Renal cortical epithelial cell (primary cell): Measurements from ENCODE around the gene FFAR3. TPM values are rescaled to one million over a fixed set of nuclear protein-coding genes. Genes with fewer than 3 reads are reported as not detected.

Experiments
- DNase-seq: peaks from one replicate; pipeline ENCODE4 v3.0.0-alpha.2; 2011; ENCODE audit warnings: low read depth
- total RNA-seq: library from RNA; depleted of rRNA; stranded (reverse); fragments of >200 nt; gene quantifications from 2 replicates; pipeline ENCODE4 v1.2.3, GENCODE V29; 2014

Gene FFAR3
- total RNA-seq, 1 donor from 2014 or later, result not detected

DNA sequence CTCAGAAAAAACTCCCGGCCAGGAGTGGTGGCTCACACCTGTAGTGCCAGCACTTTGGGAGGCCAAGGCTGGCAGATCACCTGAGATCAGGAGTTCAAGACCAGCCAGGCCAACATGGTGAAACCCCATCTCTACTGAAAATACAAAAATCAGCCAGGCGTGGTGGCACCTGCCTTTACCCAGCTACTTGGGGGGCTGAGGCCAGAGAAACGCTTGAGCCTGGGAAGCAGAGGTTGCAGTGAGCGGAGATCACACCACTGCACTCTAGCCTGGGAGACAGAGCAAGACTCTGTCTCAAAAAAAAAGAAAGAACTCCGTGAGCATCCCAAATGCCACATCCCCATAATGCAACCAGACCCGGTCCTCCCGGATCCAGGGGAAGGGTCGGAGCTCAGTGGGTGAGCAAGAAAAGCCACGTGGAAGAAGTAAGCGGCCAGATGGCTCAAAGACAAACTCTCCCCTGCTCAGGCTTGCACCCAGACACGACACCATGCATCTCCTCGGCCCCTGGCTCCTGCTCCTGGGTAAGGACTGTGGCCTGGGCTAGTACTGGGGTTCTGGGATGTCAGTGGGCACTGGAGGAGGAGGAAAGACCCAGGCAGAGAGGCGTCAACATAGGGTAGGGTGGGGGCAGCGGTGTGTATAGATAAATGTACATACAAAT is 26.6 kb upstream of the FFAR3 start:
- no peak for DNase-seq

DNA sequence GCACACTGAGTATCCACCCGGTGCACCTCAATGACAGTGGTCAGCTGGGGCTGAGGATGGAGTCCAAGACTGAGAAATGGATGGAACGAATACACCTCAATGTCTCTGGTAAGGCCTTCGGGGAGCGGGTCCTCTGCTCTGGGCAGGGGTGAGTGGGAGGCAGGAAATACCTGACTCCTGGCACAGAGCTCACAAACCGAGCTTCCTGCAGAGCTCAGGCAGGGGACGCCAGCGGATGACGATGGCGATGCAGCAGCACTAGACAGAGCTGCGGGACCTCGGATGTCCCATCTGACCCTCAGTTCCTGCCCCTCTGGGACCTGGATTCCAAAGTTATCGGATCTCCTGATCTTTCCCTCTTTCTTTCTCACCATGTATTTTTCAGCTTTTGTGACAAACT is 25.4 kb upstream of the FFAR3 start:
- no peak for DNase-seq

GRCh38 chr19:35334144-35334753 is 24.0 kb upstream of the FFAR3 start:
- DNase-seq, result no peak

- no peak for DNase-seq
These were observed 21.9 kb upstream of the FFAR3 start for GRCh38 chr19:35336166-35336955.

GRCh38 chr19:35337097-35337983 is 20.9 kb upstream of the FFAR3 start:
- DNase-seq, result no peak

- DNase-seq, result no peak
These were observed 20.3 kb upstream of the FFAR3 start for GRCh38 chr19:35337984-35338296.

- no peak for DNase-seq
These were observed 17.8 kb upstream of the FFAR3 start for GRCh38 chr19:35340431-35340830.

DNA sequence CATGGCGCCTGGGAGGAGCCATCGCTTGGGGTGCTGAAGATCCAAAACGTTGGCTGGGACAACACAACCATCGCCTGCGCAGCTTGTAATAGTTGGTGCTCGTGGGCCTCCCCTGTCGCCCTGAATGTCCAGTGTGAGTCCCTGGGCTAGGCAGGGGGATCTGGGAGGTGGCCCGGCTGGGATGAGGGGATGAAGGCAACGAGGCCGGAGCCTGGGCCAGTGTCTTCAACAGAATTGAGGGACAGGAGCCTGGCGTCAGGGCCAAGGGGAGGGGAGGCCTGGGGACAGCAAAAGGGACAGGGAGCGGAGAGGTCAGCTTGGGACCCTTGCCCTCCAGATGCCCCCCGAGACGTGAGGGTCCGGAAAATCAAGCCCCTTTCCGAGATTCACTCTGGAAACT is 17.3 kb upstream of the FFAR3 start:
- DNase-seq, result no peak

DNA sequence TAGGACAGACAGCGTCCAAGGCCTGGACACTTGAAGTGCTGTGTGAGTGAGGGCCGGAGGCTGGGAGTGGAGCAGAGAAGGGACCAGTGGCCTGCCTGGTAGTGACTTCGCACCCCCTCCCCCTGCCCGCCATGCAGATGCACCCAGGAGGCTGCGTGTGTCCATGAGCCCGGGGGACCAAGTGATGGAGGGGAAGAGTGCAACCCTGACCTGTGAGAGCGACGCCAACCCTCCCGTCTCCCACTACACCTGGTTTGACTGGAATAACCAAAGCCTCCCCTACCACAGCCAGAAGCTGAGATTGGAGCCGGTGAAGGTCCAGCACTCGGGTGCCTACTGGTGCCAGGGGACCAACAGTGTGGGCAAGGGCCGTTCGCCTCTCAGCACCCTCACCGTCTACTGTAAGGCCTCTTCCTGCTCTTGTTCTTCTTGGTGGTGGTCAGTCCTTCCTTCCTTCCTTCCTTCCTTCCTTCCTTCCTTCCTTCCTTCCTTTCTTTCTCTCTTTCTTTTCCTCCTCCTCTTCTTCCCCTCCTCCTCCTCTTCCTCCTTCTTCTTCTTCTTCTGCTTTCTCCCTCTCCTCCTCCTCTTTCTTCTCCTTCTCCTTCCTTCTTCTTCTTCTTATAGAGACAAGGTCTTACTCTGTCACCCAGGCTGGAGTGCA is 16.6 kb upstream of the FFAR3 start:
- DNase-seq, result no peak

- no peak for DNase-seq
These were observed 15.8 kb upstream of the FFAR3 start for GRCh38 chr19:35342430-35342829.

GRCh38 chr19:35344511-35345031 is 13.7 kb upstream of the FFAR3 start:
- DNase-seq, result no peak

DNA sequence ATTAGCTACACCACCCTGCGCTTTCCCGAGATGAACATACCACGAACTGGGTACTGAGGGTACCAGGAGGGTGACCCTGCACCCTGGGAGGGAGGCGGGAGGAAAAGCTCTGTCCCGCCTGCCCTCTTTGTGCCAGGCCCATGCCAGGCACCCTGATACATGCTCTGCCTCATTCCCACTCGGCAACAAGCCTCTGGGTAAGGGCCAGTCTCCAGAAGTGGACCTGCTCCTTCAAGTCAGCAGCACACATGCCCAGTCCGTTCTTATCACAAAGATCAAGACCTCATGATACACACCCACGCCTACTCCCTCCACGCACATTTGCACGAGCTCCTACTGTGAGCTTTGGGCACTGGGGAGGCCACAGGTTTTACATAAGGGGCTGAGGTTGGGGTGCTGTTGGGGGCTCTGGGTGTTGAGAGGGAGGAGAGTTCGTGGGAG is 12.6 kb upstream of the FFAR3 start:
- DNase-seq, result no peak

- no peak for DNase-seq
These were observed 11.8 kb upstream of the FFAR3 start for GRCh38 chr19:35346193-35347052.

DNA sequence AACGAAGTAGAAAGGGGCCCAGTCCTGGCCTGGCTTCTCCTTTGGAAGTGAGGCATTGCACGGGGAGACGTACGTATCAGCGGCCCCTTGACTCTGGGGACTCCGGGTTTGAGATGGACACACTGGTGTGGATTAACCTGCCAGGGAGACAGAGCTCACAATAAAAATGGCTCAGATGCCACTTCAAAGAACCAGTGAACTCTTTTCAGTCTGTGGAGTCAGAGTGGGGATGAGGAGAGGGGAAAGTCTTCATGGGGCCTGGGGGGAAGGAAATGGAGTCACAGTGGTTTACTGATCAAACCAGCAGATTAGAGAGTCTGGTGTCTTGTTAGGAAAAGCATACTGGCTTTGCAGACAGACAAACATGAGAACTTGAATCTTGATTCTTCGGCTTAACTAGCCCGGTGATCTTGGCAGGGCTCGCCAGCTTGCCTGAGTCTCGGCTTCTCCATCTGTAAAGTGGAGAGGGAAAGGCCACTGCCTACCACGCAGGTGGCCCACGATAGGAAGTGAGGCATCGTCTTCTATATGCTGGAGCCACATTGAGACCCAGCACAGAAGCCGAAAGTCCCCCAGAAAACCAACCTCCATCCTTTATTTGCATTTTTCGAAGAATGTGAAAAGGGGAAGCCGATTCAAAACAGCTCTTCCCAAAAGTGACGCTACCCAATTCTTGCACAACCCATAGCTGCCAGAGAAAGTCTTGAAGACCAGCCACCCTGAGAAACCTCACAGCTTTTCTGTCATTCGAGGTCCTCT is 10.9 kb upstream of the FFAR3 start, which contains the start of gene FFAR1:
Gene FFAR1, plus strand, starts transcription at position 732 of the 759 bp plus-strand sequence. CDS start 3,650 bp downstream, outside the sequence.
- no peak for DNase-seq

DNA sequence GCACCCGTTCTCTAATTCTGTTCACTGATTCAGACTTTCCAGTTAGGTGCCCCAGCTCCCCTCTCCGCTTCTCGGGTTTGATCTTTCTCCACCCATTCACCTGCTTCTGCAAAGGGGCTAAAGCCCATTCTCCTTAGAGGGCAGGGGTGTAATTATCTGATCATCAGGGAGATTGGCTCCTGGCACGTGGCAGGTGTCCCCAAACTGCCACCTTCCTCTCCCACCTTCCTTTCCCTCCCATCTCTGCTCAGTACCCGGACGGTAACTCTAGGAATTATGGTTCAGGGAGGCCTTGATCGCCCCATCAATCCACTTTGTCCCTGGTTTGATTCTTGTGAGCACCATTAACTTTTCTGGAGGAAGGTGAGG is 10.3 kb upstream of the FFAR3 start:
- no peak for DNase-seq

DNA sequence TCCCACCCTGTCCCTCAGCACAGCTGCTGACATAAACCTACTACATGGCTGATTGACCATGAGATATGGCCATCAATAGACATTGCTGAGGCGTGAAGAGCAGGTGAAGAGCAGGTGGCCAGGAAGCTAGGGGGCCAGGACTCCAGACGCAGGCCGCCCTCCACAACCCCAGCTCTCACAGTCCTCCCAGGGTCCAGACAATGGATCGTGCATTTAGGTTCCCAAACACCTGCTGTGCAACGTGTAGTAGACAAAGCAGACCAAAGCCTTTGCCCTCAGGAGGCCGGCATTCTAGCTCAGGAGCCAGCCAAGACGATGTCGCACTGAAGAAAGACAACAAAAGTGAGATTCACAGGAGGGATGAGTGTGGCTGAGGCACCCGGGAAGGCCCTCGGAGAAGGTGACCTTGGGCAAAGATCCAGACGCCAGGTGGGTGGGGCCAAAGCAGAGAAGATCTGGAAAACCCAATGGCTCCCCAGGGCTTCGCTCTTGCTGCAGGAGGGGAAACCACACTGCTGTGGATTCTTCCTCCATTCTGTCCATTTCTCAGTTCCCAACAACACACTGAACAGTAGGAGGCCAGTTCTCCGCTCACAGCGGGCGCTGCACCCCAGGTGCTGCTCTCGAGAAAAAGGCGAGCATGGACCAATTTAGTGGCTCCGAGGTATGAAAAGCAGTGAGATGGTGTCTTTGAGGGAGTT is 9.2 kb upstream of the FFAR3 start:
- no peak for DNase-seq

DNA sequence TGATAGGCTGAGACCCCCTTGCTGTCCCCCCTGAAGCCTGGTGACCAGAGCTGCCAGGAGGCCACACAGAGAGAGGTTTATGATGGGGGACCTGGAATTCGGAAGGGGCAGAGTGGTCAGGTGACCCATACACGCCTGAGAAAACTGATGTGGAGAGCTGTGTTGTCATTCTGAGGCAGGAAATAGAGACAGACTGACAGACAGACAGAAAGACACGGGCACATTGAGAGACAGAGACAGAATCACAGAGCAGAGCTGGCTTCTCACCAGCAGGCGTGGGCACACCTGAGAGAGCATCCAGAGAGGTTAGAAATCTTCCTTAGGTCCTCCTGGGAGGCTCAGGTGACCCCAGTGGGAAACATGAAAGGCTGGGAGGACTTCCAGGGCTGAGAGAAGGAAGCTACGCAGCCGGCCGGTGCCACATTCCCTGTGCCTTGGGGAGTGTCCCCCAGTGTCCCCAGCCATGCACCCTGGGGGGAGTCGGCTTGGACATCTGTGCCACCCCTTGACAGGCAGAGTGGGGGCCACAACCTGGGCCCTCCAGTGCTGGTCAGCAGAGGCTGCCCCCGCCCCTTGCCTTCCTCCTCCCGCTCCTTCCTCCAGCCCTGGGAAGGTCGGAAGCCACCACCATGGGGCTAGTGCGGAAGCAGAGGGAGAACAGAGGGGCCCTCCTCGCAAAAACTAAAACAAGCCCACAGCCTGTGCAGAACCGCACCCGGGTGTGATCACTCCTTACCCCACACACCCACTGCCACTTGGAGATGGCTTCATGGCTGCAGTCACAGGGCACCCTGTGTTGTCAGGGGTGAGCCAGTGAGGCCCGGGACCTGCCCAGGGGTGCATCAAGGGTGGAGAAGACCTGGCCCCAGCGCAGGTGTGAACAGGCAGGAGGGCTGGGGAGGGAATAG is 8.4 kb upstream of the FFAR3 start:
- DNase-seq, result no peak

DNA sequence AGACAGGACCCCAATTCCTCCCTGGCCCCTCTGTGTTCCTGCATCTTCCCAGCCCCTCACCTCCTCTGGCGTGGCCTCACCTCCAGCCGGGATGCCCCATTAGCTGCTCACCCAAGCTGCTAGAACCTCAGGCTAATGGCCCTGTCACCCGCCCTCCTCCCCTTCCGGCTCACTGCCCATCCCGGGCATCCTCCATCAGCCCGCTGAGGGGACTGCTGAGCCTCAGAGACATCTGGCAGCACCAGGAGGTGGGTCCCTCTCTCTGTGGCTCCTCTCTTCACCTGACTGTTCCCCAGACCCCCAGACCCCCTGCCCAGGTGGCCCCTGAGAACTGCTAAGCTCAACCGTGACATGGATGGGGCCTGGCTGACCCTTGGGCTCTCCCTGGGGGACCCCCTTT is 7.7 kb upstream of the FFAR3 start:
- DNase-seq, result no peak
